Panc1 (cell line): ENCODE results near the gene ZFHX3.

ENCODE experiments used
- POLR2AphosphoS5 ChIP-seq: IDR thresholded peaks from 2 replicates; pipeline ENCODE4 v1.6.1; 2012; ENCODE audit warnings: mild to moderate bottlenecking, low read depth, low read length, moderate library complexity
- SIN3A ChIP-seq: IDR thresholded peaks from 2 replicates; pipeline ENCODE4 v1.6.1; 2012; ENCODE audit warnings: low read depth, mild to moderate bottlenecking, low read length, moderate library complexity, borderline replicate concordance; ENCODE audit not compliant: insufficient read depth
- TCF7L2 ChIP-seq: IDR thresholded peaks from 2 replicates; pipeline ENCODE4 v1.6.1; 2011; ENCODE audit warnings: mild to moderate bottlenecking, low read depth, low read length, inconsistent platforms
- TF ChIP-seq, protein P1 (sequence below): fragments of 450-650 bp; IDR thresholded peaks from 2 replicates; pipeline ENCODE4 v1.5.1; 2017; ENCODE audit warnings: mild to moderate bottlenecking

DNA sequence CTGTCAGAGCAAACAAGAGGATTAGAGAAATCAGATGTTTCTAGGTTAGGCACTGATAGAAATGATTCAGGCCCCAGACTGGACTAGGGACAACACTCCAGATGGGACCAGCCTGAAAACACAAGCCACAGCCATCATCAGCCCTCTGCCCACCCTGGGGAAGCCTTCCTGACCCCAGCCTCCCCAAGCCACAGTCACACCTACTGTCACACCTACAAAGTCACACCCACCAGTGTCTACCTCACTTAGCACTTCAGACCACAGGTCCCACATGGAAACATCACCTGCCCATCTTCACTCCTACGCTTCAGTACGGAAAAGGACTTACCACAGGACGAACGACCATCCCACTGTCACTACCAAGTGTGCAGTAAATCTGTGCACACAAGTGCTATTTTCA lies 197.9 kb downstream of the ZFHX3 start:
- TF ChIP-seq, protein P1, sequence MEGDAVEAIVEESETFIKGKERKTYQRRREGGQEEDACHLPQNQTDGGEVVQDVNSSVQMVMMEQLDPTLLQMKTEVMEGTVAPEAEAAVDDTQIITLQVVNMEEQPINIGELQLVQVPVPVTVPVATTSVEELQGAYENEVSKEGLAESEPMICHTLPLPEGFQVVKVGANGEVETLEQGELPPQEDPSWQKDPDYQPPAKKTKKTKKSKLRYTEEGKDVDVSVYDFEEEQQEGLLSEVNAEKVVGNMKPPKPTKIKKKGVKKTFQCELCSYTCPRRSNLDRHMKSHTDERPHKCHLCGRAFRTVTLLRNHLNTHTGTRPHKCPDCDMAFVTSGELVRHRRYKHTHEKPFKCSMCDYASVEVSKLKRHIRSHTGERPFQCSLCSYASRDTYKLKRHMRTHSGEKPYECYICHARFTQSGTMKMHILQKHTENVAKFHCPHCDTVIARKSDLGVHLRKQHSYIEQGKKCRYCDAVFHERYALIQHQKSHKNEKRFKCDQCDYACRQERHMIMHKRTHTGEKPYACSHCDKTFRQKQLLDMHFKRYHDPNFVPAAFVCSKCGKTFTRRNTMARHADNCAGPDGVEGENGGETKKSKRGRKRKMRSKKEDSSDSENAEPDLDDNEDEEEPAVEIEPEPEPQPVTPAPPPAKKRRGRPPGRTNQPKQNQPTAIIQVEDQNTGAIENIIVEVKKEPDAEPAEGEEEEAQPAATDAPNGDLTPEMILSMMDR, result no peak
- no peak for TF ChIP-seq POLR2AphosphoS5
- no peak for TF ChIP-seq TCF7L2
- TF ChIP-seq SIN3A, result no peak
